Raji (cell line): ENCODE results near the gene GRIP2.

Experiments
- POLR2A ChIP-seq: IDR thresholded peaks from 2 replicates; pipeline ENCODE4 v1.6.1; 2011; ENCODE audit warnings: low read depth, low read length, control low read depth; ENCODE audit not compliant: insufficient read depth

GRIP2 gene

DNA sequence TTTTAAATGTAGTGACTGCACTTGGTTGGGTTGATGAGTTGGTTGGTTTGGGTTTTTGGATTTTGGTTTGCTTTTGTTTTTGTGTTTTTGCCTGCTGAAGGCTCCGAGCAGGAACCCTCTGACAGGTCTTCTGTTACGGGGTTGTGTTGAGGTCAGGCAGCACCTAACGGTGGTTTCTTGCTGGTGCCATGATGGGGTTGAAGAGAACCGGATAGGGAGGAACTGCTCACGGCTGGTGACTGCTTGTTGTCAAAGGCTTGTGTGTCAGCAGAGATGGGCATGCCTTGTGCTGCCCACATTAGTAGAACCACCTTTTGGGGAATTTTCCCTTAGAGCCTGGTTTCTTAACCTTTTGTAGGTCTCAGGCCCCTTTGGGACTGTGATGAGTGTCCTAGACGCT is 95.8 kb downstream of the GRIP2 start:
- TF ChIP-seq POLR2A = no peak

DNA sequence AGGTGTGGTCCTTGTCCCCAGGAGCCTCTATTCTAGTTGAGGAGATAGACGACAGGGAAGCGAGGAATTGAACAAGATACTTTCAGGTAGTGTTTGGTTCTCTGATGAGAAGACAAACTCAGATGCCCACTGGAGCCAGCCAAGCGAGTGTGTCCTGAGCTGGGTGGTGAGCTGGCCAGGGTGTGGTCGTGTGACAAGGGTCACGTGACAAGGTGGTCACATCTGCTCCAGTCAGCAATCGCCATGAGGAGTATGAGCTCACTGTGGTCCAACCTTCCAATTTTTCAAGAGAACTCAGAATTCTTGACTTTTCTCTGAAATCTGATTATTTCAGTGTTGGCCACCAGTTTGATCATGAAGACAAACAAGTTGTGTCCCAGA is 98.2 kb downstream of the GRIP2 start:
- no peak for TF ChIP-seq POLR2A

DNA sequence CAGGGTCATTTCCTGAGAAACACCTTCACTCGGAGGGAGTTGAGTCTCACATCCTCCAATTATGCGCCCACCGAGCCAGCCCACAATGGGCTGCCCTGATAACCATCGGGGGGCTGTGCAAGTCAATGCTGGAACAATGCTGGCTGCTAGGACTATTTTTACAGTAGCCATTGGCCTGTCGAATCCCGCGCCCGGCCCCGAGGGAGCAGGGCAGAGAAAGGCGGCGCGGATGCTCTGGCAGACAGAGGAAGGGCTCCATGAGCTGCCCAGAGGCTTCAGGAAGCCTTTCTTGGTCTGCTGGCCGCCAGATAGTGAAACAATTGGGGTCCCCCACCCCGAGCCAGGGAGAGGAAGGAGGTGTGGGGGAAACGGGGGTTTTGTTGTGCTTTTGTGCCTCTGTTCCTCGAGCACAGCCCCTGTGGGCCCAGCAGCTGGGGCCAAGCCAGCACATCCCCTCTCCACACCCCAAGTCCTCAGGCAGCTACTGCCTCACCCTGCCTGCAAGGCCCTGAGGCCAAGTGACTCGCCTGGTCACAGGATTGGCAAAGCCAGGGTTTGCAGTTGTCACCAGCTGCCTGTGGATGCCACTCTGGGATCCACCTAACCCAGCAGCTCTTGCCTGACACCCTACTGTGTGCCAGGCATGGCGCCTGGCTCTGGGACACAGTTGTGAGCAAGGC is 98.8 kb downstream of the GRIP2 start:
- no peak for TF ChIP-seq POLR2A

DNA sequence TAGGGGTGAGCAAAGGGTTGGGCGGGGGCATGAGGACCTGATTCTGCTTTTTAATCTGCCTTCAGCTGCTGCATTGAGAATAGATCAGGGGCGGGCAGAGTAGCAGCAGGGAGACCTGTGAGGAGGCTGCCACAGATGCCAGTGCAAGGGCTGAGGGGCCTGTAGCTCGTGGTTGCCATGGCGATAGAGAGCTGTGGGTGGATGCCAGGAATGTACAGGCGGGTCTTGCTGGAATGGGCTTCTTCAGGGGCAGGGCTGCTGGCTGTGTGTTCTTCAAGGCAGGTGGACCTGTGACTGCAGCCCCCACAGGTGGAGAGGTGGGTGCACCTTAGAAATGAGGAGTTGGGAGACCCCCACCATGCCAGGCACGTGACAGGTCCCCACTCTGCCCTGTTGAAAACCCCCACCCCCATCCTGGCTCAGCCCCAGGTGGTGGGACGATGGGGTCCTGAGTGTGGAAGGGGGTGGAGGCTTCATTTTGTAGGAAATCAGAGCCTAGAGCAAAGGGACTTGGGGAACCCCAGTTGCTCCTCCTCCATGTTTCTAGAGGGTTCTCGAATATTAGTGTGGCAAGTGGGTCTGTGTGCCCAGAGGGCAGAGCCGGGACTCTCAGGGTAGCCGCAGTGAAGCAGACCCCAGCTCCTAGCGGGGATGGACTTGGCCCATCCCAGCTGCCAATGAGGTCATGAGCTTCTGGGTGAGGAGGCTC is 99.5 kb downstream of the GRIP2 start:
- no peak for TF ChIP-seq POLR2A

DNA sequence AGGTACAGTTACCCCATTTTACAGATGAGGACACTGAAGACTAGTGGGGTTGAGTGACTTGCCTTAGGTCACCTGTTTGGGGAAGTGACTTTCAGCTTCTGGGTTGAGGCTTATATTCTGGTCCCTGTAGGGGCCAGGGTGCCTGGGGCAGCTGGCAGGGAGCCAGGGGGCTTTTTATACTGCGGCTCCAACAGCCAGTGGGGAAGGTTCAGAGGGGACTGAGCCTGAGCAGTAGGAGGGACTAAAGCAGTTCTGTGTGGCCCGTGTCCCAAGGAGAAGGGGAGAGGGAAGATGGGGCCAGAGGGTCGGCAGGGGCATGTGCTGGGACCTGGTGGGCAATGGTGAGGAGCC is 100.0 kb downstream of the GRIP2 start:
- TF ChIP-seq POLR2A = no peak

DNA sequence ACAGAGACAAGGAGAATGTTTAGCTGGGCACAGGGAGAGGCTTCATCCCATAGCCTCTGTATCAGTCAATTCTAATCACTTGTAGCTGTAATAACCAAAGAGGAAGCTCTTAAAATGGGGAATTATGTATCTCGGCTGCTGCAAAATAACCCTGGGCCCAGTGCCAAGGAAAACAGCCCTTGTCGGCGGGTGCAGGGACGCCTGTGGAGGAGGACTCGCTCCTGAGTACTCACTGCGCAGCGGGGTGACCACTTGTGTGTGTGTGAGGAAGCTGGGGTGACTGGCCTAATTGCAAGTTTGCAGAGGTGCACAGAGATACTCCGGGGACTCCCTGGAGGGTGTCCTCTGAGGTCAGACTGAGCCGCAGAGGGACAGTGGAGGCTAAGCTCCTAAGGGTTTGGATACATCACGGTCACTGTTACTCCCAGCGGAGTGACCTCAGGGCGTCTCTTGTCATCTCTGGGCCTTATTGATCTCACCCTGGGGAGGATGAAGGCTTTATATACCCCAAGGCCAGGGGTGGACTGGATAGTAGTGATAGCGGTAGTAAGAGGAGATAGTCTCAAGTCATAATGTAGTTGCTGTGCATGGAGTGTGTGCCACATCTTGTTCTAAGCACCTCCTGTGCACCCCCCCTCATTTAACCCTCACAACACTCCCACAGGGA is 100.5 kb downstream of the GRIP2 start:
- TF ChIP-seq POLR2A = no peak
